GM12878 (cell line): ENCODE measurements around the gene TLNRD1.

ENCODE experiments used
- CHD2 ChIP-seq: IDR thresholded peaks from 2 replicates; pipeline ENCODE4 v1.6.1; 2011; ENCODE audit warnings: low read depth, low read length, improper control_type of control experiment, borderline replicate concordance
- CHD4 ChIP-seq: fragments of 200-600 bp; sonication (generic); IDR thresholded peaks from 2 replicates; pipeline ENCODE4 v1.6.1; 2016; ENCODE audit warnings: mild to moderate bottlenecking
- EP300 ChIP-seq, 2 experiments: fragments of 150-350 bp in 1 of 2; IDR thresholded peaks; 2 replicates each; pipeline ENCODE4 v1.6.1; 2011 to 2012; ENCODE audit warnings: low read depth in 2 of 2, low read length in 2 of 2, borderline replicate concordance in 1 of 2, improper control_type of control experiment in 1 of 2, inconsistent platforms in 1 of 2; ENCODE audit not compliant: control insufficient read depth in 1 of 2
- FOS ChIP-seq: IDR thresholded peaks from 3 replicates; pipeline ENCODE4 v1.6.1; 2011; ENCODE audit warnings: borderline replicate concordance; ENCODE audit not compliant: insufficient read length; ENCODE audit errors: extremely low read depth
- TAF1 ChIP-seq: IDR thresholded peaks from 2 replicates; pipeline ENCODE4 v1.6.1; 2011; ENCODE audit warnings: mild to moderate bottlenecking, low read depth, low read length, borderline replicate concordance
- TF ChIP-seq, protein P1 (sequence below): fragments of 450-650 bp; IDR thresholded peaks from 2 replicates; pipeline ENCODE4 v1.6.1; 2018; ENCODE audit warnings: mild to moderate bottlenecking, low read depth, moderate library complexity; ENCODE audit not compliant: partially characterized antibody
- TF ChIP-seq, protein P2 (sequence below): IDR thresholded peaks from 2 replicates; pipeline ENCODE4 v1.6.1; 2011; ENCODE audit warnings: low read depth, low read length, improper control_type of control experiment, borderline replicate concordance
- TF ChIP-seq, protein P3 (sequence below): IDR thresholded peaks from 2 replicates; pipeline ENCODE4 v1.6.1; 2011; ENCODE audit warnings: low read depth, mild to moderate bottlenecking, low read length, moderate library complexity, borderline replicate concordance; ENCODE audit errors: extremely low read depth

DNA sequence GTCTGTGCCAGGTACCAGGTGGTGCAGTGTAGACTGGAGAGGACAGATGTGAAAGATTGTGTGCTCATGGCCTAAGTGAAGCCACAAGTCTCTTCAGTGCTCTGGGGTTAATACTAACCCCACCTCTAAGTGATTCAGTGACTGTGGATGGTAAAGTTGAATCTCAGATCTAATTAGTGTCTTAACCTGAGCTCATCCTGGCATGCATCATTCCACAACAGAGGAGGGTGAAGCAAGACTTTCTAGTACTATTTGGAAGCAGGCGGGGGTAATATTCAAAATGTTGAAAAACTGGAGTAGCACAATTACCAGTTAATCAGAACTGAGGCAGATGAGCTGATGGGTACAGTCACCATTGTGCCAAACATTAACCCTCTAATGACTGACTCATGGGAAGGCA, 8.3 kb upstream of the TLNRD1 start:
- TF ChIP-seq, protein P1, sequence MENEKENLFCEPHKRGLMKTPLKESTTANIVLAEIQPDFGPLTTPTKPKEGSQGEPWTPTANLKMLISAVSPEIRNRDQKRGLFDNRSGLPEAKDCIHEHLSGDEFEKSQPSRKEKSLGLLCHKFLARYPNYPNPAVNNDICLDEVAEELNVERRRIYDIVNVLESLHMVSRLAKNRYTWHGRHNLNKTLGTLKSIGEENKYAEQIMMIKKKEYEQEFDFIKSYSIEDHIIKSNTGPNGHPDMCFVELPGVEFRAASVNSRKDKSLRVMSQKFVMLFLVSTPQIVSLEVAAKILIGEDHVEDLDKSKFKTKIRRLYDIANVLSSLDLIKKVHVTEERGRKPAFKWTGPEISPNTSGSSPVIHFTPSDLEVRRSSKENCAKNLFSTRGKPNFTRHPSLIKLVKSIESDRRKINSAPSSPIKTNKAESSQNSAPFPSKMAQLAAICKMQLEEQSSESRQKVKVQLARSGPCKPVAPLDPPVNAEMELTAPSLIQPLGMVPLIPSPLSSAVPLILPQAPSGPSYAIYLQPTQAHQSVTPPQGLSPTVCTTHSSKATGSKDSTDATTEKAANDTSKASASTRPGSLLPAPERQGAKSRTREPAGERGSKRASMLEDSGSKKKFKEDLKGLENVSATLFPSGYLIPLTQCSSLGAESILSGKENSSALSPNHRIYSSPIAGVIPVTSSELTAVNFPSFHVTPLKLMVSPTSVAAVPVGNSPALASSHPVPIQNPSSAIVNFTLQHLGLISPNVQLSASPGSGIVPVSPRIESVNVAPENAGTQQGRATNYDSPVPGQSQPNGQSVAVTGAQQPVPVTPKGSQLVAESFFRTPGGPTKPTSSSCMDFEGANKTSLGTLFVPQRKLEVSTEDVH = no peak
- TF ChIP-seq, protein P2, sequence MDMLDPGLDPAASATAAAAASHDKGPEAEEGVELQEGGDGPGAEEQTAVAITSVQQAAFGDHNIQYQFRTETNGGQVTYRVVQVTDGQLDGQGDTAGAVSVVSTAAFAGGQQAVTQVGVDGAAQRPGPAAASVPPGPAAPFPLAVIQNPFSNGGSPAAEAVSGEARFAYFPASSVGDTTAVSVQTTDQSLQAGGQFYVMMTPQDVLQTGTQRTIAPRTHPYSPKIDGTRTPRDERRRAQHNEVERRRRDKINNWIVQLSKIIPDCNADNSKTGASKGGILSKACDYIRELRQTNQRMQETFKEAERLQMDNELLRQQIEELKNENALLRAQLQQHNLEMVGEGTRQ = no peak
- no peak for TF ChIP-seq CHD4
- TF ChIP-seq, protein P3, sequence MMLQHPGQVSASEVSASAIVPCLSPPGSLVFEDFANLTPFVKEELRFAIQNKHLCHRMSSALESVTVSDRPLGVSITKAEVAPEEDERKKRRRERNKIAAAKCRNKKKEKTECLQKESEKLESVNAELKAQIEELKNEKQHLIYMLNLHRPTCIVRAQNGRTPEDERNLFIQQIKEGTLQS = no peak
- TF ChIP-seq FOS = no peak
- no peak for TF ChIP-seq CHD2
- TF ChIP-seq EP300 (IDR thresholded peaks at IDR 0.05; ENCODE audit: borderline replicate concordance in 1 of 2, control insufficient read depth in 1 of 2, low read depth in 2 of 2, low read length in 2 of 2) = no peak
- no peak for TF ChIP-seq TAF1
